HFF-Myc (cell line): ENCODE results near the gene SPANXN4.

ENCODE experiments used
- DNase-seq: peaks from one replicate; pipeline ENCODE4 v3.0.0-alpha.2; 2011; ENCODE audit warnings: low read depth; ENCODE audit errors: extremely low read depth
- H3K4me3 ChIP-seq: replicated peaks from 2 replicates; pipeline ENCODE4 v1.5.1; 2011; ENCODE audit warnings: low read depth, mild to moderate bottlenecking, control low read depth, low read length
- TF ChIP-seq, protein P1 (sequence below): IDR thresholded peaks from 2 replicates; pipeline ENCODE4 v1.5.1; 2012; ENCODE audit warnings: mild to moderate bottlenecking, low read depth, low read length, control low read depth; ENCODE audit errors: missing control alignments

Gene SPANXN4

DNA sequence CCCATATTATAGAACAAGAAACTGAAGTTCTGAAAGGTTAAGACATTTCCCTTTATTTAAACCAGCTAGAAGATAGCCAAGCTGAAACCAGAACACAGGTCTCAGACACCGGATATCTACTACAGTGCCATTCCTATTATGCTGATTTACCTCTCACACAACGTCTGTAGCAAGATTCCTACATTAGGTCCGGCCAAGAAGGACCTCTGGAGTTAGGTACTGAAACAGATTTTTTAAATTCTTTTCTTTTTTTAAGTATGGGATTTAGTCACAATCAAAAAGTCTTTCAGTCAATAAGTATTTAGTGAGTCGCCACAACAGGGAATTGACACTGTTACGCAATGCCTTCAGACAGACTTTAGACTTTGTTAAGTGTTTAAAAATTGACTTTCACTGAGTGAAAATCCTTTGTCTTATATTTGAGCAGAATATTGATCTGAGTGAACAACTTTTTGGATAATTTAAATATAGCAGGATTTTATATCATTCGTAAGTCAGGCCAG lies 26.5 kb upstream of the SPANXN4 start:
- DNase-seq = no peak
- TF ChIP-seq, protein P1, sequence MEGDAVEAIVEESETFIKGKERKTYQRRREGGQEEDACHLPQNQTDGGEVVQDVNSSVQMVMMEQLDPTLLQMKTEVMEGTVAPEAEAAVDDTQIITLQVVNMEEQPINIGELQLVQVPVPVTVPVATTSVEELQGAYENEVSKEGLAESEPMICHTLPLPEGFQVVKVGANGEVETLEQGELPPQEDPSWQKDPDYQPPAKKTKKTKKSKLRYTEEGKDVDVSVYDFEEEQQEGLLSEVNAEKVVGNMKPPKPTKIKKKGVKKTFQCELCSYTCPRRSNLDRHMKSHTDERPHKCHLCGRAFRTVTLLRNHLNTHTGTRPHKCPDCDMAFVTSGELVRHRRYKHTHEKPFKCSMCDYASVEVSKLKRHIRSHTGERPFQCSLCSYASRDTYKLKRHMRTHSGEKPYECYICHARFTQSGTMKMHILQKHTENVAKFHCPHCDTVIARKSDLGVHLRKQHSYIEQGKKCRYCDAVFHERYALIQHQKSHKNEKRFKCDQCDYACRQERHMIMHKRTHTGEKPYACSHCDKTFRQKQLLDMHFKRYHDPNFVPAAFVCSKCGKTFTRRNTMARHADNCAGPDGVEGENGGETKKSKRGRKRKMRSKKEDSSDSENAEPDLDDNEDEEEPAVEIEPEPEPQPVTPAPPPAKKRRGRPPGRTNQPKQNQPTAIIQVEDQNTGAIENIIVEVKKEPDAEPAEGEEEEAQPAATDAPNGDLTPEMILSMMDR = no peak
- H3K4me3 ChIP-seq = no peak overlapping the region

GRCh38 chrX:143002206-143002605 lies 23.5 kb upstream of the SPANXN4 start:
- no peak overlapping the region for H3K4me3 ChIP-seq
- DNase-seq = no peak
- TF ChIP-seq, protein P1 = no peak

DNA sequence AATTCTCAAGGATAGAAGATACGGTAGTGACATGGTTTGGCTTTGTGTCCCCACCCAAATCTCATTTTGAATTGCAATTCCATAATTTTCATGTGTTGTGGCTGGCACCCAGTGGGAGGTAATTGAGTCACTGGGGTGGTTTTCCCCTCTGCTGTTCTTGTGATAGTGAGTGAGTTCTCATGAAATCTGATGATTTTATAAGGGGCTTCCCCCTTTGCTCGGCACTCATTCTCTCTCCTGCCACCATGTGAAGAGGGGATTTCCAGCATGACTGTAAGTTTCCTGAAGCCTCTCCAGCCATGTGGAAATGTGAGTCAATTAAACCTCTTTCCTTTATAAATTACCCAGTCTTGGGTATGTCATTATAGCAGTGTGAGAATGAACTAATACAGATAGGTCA lies 8.5 kb upstream of the SPANXN4 start:
- DNase-seq = no peak
- TF ChIP-seq, protein P1 = no peak
- no peak overlapping the region for H3K4me3 ChIP-seq

DNA sequence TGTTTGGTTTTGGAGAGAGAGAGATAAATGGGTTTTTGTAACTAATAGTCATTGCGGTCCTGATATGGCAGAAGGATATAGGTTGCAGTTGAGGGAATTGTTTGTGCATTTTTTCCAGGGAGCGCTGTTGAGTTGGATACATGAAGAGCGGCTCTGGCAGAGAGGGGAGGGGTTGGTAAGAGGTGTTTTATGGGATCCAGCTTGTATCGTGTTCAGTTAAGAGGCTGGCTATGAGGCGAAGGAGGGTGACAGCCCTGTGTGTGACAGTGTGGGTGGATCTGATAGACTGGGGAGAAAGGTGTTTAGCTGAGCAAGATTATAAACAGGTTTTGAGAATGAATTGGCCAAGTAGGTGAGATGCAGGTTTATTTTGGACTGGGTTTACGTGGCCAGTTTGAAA lies 1.5 kb downstream of the SPANXN4 start:
- H3K4me3 ChIP-seq = no peak overlapping the region
- DNase-seq = no peak
- TF ChIP-seq, protein P1 = no peak

DNA sequence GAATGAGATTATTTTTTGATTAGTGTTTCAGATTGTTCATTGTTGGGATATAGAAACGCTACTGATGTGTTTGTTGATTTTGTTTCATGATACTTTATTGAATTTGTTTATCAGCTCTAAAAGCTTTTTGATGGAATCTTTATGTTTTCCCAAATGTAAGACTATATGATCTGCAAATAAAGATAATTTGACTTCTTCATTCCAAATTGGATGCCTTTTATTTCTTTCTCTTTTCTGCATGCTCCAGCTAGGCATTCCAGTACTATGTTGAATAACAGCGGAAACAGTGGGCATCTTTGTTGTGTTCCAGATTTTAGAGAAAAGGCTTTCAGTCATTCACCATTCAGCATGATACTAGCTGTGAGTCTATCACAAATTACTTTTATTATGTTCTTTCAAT lies 21.8 kb downstream of the SPANXN4 start:
- TF ChIP-seq, protein P1 = no peak
- DNase-seq = no peak
- H3K4me3 ChIP-seq = no peak overlapping the region

DNA sequence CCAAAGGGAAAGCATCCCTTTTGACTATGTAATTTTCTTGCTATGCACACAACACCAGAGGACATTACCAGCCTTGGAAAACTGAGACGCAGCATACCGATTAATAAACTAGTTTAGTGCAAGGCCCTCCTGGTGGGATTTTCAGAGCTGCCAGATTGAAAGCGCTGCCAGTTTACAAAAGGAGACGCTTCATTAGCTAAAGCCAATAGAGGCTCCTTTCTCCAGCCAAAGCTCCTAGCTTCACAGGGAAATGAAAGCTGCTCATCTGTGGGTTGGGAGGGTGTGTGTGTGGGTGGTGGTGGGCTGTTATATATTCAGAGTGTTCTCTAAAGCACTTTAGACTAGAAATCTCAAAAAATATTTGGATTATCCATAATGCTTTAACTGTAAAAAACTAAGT lies 32.4 kb downstream of the SPANXN4 start:
- TF ChIP-seq, protein P1 = no peak

DNA sequence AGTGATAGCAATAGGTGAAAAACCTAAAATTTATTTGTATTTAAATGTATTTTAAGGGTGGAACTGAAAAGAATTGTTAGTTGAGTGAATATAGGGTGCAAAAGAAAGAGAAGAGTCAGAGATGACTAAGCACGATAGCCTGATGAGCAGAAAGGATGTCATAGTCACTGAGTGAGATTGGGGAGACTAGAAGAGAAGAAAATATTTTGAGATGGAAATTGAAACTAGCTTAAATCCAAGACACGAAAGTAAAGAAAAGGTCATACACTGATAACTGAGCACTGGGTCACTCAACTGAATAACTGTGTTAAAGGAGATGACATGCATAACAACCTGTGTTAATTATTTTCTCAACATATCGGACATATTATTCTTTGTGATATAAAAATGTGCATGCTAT lies 55.5 kb downstream of the SPANXN4 start:
- no peak overlapping the region for H3K4me3 ChIP-seq
- no peak for DNase-seq
- TF ChIP-seq, protein P1 = no peak

More for the DNA sequence above, 32.4 kb downstream of the SPANXN4 start:
- no peak for DNase-seq
- H3K4me3 ChIP-seq = no peak overlapping the region
